HG03432 (cell line): ENCODE measurements around the gene USP9X.
"Not testable (repeated sequence)": the region's sequence is repeated elsewhere in the genome, so short reads cannot be mapped to it uniquely, and the experiment has no call there.

ENCODE experiments used
- ATAC-seq: cut with Tn5 transposase; IDR thresholded peaks from one replicate; pipeline ENCODE4 v1.9.1; 2021; ENCODE audit warnings: mild to moderate bottlenecking, moderate library complexity; ENCODE audit not compliant: unreplicated experiment

Gene USP9X

GRCh38 chrX:41084044-41084892, 977 bp upstream of the USP9X start:
- ATAC-seq, result peak; percentile 63

- ATAC-seq, result peak; percentile 27
Measured at GRCh38 chrX:41085512-41085877, 250 bp downstream of the USP9X start.

DNA sequence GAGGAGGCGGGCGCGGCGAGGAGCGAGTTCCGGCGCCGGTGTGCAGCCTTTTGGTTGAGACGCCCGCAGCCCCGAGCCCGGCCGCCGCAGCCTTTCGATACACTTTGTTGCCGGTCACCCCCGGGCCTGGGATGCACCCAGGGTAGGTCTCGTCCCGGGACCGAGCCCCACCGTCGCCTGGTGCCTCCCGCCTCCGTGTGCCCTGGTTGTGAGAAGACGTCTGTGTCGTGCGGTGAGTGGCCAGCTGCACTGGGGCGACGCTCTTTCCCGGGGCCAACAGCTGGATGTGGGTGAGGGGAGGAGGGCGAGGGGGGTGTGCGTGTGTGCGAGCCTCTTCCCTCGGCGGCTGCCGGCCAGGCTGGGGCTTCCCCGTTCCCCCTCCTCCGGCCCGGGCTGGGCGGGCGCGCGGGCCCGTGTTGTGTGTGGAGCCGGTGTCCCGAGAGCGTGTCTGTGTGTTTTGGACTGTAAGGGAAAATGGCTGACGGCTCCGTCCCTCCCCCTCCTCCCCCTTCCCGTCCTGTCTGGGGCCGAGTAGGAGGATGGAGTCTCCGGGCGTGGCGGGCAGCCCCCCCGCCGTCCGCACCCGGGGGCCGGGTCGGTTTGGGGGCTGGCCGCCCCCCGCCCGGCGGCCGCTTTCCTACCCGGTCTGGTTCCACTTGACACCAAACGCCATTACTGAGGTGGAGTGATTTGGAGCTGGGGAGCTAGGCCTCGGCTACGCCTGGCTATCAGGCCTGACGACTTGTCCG, 807 bp downstream of the USP9X start:
- no peak for ATAC-seq

GRCh38 chrX:41086627-41086932, 1.3 kb downstream of the USP9X start:
- ATAC-seq, result no peak

GRCh38 chrX:41087201-41087600, 2.0 kb downstream of the USP9X start:
- ATAC-seq, result no peak

- ATAC-seq, result no peak
Measured at GRCh38 chrX:41090568-41091238, 5.5 kb downstream of the USP9X start.

DNA sequence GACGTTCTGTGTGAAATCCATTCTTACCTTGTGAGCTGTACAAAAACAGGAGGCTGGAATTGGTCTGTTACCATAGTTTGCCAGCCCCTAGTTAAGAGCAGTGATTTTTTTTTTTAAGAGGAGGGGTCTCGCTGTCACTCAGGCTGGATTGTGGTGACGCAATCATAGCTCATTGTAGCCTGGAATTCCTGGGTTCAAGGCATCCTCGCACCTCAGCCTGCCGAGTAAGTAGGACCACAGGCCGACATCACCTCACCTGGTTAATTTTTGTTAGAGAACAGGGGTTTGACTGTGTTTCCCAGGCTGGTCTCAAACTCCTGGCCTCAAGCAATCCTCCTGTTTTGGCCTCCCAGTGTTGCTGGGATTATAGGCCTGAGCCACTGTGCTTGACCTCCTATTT, 7.5 kb downstream of the USP9X start:
- ATAC-seq, result no peak

DNA sequence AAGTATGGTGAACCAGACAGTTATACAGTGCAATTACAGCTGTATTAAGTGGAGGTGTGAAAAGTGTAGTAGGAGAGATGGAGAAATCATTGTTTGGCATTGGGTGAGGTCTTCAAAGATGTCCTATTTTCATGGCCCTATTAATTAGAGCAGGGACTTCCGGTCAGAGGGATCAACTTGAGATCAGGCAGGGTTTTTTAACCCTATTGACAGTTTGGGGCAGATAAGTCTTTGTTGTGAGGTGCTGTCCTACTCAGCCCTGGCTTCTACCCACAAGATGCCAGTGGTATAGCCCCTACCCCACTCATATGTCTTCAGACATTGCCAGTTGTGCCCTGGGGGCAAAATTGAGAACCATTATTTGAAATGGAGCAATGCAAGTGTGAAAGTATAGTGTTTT, 9.9 kb downstream of the USP9X start:
- ATAC-seq, result no peak

GRCh38 chrX:41095908-41096307, 10.7 kb downstream of the USP9X start:
- no peak for ATAC-seq

DNA sequence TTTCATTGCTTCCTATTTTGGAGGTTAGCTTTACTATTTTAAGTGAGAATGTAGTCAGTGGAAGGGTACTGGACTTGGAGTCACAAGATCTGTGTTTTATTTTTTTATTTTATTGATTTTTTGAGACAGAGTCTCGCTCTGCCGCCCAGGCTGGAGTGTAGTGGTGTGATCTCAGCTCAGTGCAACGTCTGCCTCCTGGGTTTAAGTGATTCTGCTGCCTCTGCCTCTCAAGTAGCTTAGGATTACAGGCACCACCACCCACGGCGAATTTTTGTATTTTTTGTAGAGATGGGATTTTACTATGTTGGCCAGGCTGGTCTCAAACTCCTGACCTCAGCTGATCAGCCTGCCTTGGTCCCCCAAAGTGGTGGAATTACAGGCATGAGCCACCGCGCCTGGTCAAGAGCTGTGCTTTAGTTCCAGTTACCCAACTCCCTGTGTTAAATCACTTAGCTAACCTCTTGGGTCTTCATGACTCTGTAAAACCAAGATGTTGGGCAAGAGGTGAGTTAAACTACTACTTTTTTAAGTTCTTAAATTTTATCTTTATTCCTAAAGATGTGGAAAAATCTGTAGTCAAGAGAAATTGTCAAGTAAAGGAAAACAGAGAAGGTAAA, 11.2 kb downstream of the USP9X start:
- ATAC-seq, result no peak

GRCh38 chrX:41097326-41097725, 12.1 kb downstream of the USP9X start:
- ATAC-seq, result no peak

GRCh38 chrX:41100200-41100599, 15.0 kb downstream of the USP9X start:
- no peak for ATAC-seq

- no peak for ATAC-seq
Measured at GRCh38 chrX:41100819-41101218, 15.6 kb downstream of the USP9X start.

DNA sequence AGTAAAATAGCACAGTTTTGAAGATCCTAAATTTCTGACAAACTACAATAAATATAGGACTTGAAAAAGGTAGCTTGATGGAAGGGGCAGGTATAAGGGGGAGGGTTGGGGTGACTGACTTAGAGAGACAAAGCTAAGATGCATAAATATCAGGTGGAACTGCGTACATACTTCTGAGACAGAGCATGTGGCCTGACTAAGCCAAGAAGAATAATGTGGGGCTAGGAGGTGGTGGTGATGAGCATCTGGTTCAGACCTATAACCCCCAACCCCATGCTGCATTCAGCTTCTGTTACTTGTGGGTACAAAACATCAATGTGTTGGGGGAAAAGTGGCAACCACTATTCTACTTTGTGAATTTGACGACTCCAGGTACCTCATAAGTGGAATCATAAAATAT, 19.8 kb downstream of the USP9X start:
- no peak for ATAC-seq

DNA sequence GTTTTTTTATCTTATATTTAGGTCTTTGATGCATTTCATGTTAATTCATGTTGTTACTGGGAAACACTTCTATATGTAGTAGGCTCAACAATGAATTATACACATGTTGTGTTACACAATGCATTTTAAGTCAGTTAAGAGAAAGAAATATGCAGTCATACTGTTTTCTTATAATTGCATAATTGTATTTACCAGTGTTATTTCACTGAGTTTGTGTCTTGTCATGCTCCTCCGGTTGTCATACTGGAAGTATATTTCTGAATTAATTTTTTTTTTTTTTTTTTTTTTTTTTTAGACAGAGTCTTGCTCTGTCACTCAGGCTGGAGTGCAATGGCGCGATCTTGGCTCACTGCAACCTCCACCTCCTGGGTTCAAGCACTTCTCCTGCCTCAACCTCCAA, 21.0 kb downstream of the USP9X start:
- not testable (repeated sequence) for ATAC-seq

GRCh38 chrX:41108007-41108406, 22.8 kb downstream of the USP9X start:
- ATAC-seq, result no peak

DNA sequence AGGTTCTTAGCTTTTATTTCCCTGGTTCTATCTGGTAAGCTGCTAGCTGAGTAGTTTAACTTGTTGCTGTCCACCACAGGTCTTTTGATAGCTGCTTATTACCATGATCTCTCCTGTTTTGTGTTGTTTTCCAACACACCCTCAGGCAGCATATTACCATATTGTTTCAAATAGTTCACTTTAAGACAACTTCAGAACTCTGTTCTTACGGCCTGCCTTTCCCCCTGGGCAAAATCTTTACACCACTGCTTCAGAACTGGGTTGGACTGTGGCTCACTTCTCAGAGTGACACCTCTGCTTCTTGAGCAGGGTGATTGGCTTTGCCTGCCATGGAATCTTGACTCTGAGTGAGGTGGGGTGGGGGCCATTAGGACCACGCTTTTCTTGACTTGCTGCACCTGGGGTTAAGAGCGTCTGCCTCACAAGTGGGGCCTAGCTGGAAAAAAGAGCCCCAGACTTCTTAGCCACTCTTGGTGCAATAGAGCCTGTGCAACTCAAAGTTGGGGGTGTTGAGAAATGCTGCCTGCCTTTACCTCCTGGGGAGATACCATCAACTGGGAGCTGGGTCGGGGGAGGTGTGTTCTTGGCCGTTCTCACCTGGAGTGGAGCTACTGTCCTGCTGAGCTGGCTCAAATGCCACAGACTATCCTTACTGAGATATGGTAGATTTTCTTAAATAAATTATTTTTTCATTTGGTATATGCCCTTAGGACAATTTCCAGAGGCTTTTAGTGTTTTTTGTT, 23.4 kb downstream of the USP9X start:
- ATAC-seq, result no peak

GRCh38 chrX:41110801-41111625, 25.8 kb downstream of the USP9X start:
- no peak for ATAC-seq

DNA sequence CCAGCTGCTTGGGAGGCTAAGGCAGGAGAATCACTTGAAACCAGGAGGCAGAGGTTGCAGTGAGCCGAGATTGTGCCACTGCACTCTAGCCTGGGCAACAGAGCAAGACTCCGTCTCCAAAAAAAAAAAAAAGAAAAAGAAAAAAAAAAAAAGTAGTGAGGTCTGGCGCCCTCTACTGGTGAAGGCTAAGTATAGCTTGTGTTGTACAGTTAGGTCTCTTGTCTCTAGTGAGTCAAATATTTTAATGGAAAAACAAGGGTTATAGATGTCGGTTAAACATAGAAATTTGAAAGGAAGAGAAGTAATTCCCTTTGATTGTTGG, 29.8 kb downstream of the USP9X start:
- ATAC-seq, result not testable (repeated sequence)

DNA sequence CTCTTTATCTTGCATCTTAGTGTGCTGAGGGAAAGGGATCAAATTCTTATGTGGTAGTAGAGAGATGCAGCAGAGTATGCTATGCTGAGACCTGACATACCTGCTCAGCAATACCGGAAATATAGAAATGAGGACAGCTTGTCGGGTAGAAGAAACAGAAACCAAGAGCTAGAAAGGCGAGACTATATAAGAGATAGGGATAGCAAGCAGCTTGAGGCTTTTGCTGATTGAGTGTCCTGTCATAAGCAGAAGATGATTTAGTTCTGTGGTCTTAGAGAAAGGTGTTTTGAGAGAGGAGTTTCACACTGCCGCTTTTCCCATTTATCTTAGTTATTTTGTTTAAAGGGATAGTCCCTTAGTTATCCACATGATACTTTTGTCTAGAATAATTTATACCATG, 31.7 kb downstream of the USP9X start:
- ATAC-seq, result peak; percentile 79
